ENCODE results near the gene MUC15.

GRCh38 chr11:26578998-26579661 is 7.1 kb upstream of the MUC15 start:
- TF ChIP-seq CTCF (IDR thresholded peaks at IDR 0.05) (no peak), POLR2A (IDR thresholded peaks at IDR 0.05) (no peak), POLR2AphosphoS5 (IDR thresholded peaks at IDR 0.05; ENCODE audit: insufficient read depth in 1 of 2, low read depth in 1 of 2) (peak in 1 of 2 donors; percentile 68)

Data from vagina (tissue), 2 donors.